ENCODE measurements around the gene CA5A. TPM values are rescaled to one million over a fixed set of nuclear protein-coding genes. Genes with fewer than 3 reads are reported as not detected.
"Not testable (repeated sequence)": the region's sequence is repeated elsewhere in the genome, so short reads cannot be mapped to it uniquely, and the experiment has no call there.

CA5A gene
- total RNA-seq, 1 donor from 2014 or later, result not detected

- peak; percentile 84 for DNase-seq (ENCODE audit: low spot score)
- peak; percentile 96 for ATAC-seq
- intact Hi-C loops (cut with DNase I), result not testable (repeated sequence)
These were observed 25.1 kb downstream of the CA5A start for GRCh38 chr16:87911106-87911763.

GRCh38 chr16:87909203-87909935, 27.0 kb downstream of the CA5A start:
- DNase-seq (ENCODE audit: low spot score), result peak; percentile 83
- intact Hi-C loops (cut with DNase I), result not testable (repeated sequence)
- peak; percentile 39 for ATAC-seq

- ATAC-seq; DNase-seq (ENCODE audit: low spot score); intact Hi-C loops (cut with DNase I): not testable (repeated sequence)
These were observed 28.2 kb downstream of the CA5A start for GRCh38 chr16:87908101-87908500.

- intact Hi-C loops (cut with DNase I); ATAC-seq; DNase-seq (ENCODE audit: low spot score): not testable (repeated sequence)
These were observed 30.8 kb downstream of the CA5A start for GRCh38 chr16:87905521-87905920.

- intact Hi-C loops (cut with DNase I); DNase-seq (ENCODE audit: low spot score); ATAC-seq: not testable (repeated sequence)
These were observed 31.4 kb downstream of the CA5A start for GRCh38 chr16:87904963-87905362.

- intact Hi-C loops (cut with DNase I); DNase-seq (ENCODE audit: low spot score); ATAC-seq: not testable (repeated sequence)
These were observed 35.8 kb downstream of the CA5A start for GRCh38 chr16:87900489-87900888.

- no peak for ATAC-seq
- DNase-seq (ENCODE audit: low spot score), result no peak
These were observed 38.5 kb downstream of the CA5A start for GRCh38 chr16:87897521-87898505.

GRCh38 chr16:87896924-87897520, 39.3 kb downstream of the CA5A start:
- DNase-seq (ENCODE audit: low spot score); intact Hi-C loops (cut with DNase I); ATAC-seq: not testable (repeated sequence)

More at GRCh38 chr16:87897521-87898505, 38.5 kb downstream of the CA5A start:
- intact Hi-C loops (cut with DNase I), result no loop called here

GRCh38 chr16:87896176-87896890, 40.0 kb downstream of the CA5A start:
- intact Hi-C loops (cut with DNase I); DNase-seq (ENCODE audit: low spot score): not testable (repeated sequence)
- ATAC-seq, result peak; percentile 20

- ATAC-seq (peak; percentile 76), DNase-seq (ENCODE audit: low spot score) (no peak)
- intact Hi-C loops (cut with DNase I), result no loop called here
These were observed 40.6 kb downstream of the CA5A start for GRCh38 chr16:87895641-87896141.

GRCh38 chr16:87894005-87894404, 42.3 kb downstream of the CA5A start:
- intact Hi-C loops (cut with DNase I); DNase-seq (ENCODE audit: low spot score): not testable (repeated sequence)
- ATAC-seq, result peak; percentile 36

GRCh38 chr16:87891764-87892163, 44.6 kb downstream of the CA5A start:
- DNase-seq (ENCODE audit: low spot score), result no peak
- intact Hi-C loops (cut with DNase I), result no loop called here

GRCh38 chr16:87889762-87890161, 46.6 kb downstream of the CA5A start:
- ATAC-seq; intact Hi-C loops (cut with DNase I); DNase-seq (ENCODE audit: low spot score): not testable (repeated sequence)

More at GRCh38 chr16:87891764-87892163, 44.6 kb downstream of the CA5A start:
- no peak for ATAC-seq

- ATAC-seq; DNase-seq (ENCODE audit: low spot score); intact Hi-C loops (cut with DNase I): not testable (repeated sequence)
These were observed 48.0 kb downstream of the CA5A start for GRCh38 chr16:87888346-87888745.

GRCh38 chr16:87887931-87888330, 48.4 kb downstream of the CA5A start:
- intact Hi-C loops (cut with DNase I); DNase-seq (ENCODE audit: low spot score); ATAC-seq: not testable (repeated sequence)

GRCh38 chr16:87885371-87885967, 50.9 kb downstream of the CA5A start:
- ATAC-seq; DNase-seq (ENCODE audit: low spot score); intact Hi-C loops (cut with DNase I): not testable (repeated sequence)

GRCh38 chr16:87882436-87883019, 53.8 kb downstream of the CA5A start:
- intact Hi-C loops (cut with DNase I), result no loop called here
- ATAC-seq (no peak), DNase-seq (ENCODE audit: low spot score) (no peak)

All from sciatic nerve (tissue), 2 donors.